ENCODE data around the gene BRD3OS. TPM values are rescaled to one million over a fixed set of nuclear protein-coding genes. Genes with fewer than 3 reads are reported as not detected.

Gene BRD3OS
- total RNA-seq, 1 donor from 2014 or later = 31.6 TPM

GRCh38 chr9:134047868-134048581 is 22.7 kb downstream of the BRD3OS start:
- Mint-ChIP-seq H3K27me3 (ENCODE audit: unreplicated experiment) (peaks cover 4% of the 10 kb centered on the region), H3K9me3 (ENCODE audit: unreplicated experiment) (peaks cover 10% of the 10 kb centered on the region), H3K4me1 (ENCODE audit: low read depth, unreplicated experiment) (peaks cover 12% of the 10 kb centered on the region), H3K36me3 (ENCODE audit: unreplicated experiment) (no peaks in the 10 kb centered on the region), H3K4me3 (ENCODE audit: unreplicated experiment) (no peak overlapping the region), H3K27ac (ENCODE audit: unreplicated experiment) (no peak overlapping the region)
- DNase-seq = no peak
- no peak for TF ChIP-seq CTCF (IDR thresholded peaks at IDR 0.05; ENCODE audit: partially characterized antibody, unreplicated experiment)

- H3K9me3 Mint-ChIP-seq (ENCODE audit: unreplicated experiment) = peaks cover 10% of the 10 kb centered on the region
Measured at GRCh38 chr9:134048582-134048968, 23.3 kb downstream of the BRD3OS start.

GRCh38 chr9:134049236-134049635 is 24.0 kb downstream of the BRD3OS start:
- no peak overlapping the region for H3K4me3 Mint-ChIP-seq (ENCODE audit: unreplicated experiment)
- H3K36me3 Mint-ChIP-seq (ENCODE audit: unreplicated experiment) = no peaks in the 10 kb centered on the region
- H3K4me1 Mint-ChIP-seq (ENCODE audit: low read depth, unreplicated experiment) = peaks cover 10% of the 10 kb centered on the region
- H3K9me3 Mint-ChIP-seq (ENCODE audit: unreplicated experiment) = peaks cover 10% of the 10 kb centered on the region
- no peak for DNase-seq
- no peak for TF ChIP-seq CTCF (IDR thresholded peaks at IDR 0.05; ENCODE audit: partially characterized antibody, unreplicated experiment)
- H3K27me3 Mint-ChIP-seq (ENCODE audit: unreplicated experiment) = peaks cover 4% of the 10 kb centered on the region
- H3K27ac Mint-ChIP-seq (ENCODE audit: unreplicated experiment) = no peak overlapping the region

More at GRCh38 chr9:134048582-134048968, 23.3 kb downstream of the BRD3OS start:
- peaks cover 4% of the 10 kb centered on the region for H3K27me3 Mint-ChIP-seq (ENCODE audit: unreplicated experiment)
- no peak for TF ChIP-seq CTCF (IDR thresholded peaks at IDR 0.05; ENCODE audit: partially characterized antibody, unreplicated experiment)
- H3K4me1 Mint-ChIP-seq (ENCODE audit: low read depth, unreplicated experiment) = peaks cover 12% of the 10 kb centered on the region
- no peak overlapping the region for H3K4me3 Mint-ChIP-seq (ENCODE audit: unreplicated experiment)
- DNase-seq = no peak
- no peak overlapping the region for H3K27ac Mint-ChIP-seq (ENCODE audit: unreplicated experiment)
- H3K36me3 Mint-ChIP-seq (ENCODE audit: unreplicated experiment) = no peaks in the 10 kb centered on the region

- Mint-ChIP-seq H3K27ac (ENCODE audit: unreplicated experiment) (no peak overlapping the region), H3K27me3 (ENCODE audit: unreplicated experiment) (peaks cover 4% of the 10 kb centered on the region), H3K4me1 (ENCODE audit: low read depth, unreplicated experiment) (peaks cover 4% of the 10 kb centered on the region), H3K4me3 (ENCODE audit: unreplicated experiment) (no peak overlapping the region), H3K36me3 (ENCODE audit: unreplicated experiment) (no peaks in the 10 kb centered on the region), H3K9me3 (ENCODE audit: unreplicated experiment) (peaks cover 6% of the 10 kb centered on the region)
- TF ChIP-seq CTCF (IDR thresholded peaks at IDR 0.05; ENCODE audit: partially characterized antibody, unreplicated experiment) = no peak
- no peak for DNase-seq
Measured at GRCh38 chr9:134049772-134050588, 24.7 kb downstream of the BRD3OS start.

- H3K27me3 Mint-ChIP-seq (ENCODE audit: unreplicated experiment) = peaks cover 4% of the 10 kb centered on the region
- TF ChIP-seq CTCF (IDR thresholded peaks at IDR 0.05; ENCODE audit: partially characterized antibody, unreplicated experiment) = no peak
- H3K9me3 Mint-ChIP-seq (ENCODE audit: unreplicated experiment) = peaks cover 7% of the 10 kb centered on the region
- H3K4me3 Mint-ChIP-seq (ENCODE audit: unreplicated experiment) = no peak overlapping the region
- no peaks in the 10 kb centered on the region for H3K36me3 Mint-ChIP-seq (ENCODE audit: unreplicated experiment)
- peaks cover 8% of the 10 kb centered on the region for H3K4me1 Mint-ChIP-seq (ENCODE audit: low read depth, unreplicated experiment)
- DNase-seq = no peak
- peak overlapping the region; percentile 52 for H3K27ac Mint-ChIP-seq (ENCODE audit: unreplicated experiment)
Measured at GRCh38 chr9:134050726-134051125, 25.4 kb downstream of the BRD3OS start.

Measured in glutamatergic neuron (in vitro differentiated cells).